ENCODE data around the gene SMTNL1.

SMTNL1 gene

GRCh38 chr11:57544566-57544965 lies 7.2 kb downstream of the SMTNL1 start:
- no peak for DNase-seq (ENCODE audit: low read depth, low spot score)

- DNase-seq (ENCODE audit: low read depth, low spot score) = no peak
Measured at GRCh38 chr11:57545883-57546282, 8.5 kb downstream of the SMTNL1 start.

- no peak for DNase-seq (ENCODE audit: low read depth, low spot score)
Measured at GRCh38 chr11:57546451-57546850, 9.1 kb downstream of the SMTNL1 start.

GRCh38 chr11:57546869-57547475 lies 9.6 kb downstream of the SMTNL1 start:
- no peak for DNase-seq (ENCODE audit: low read depth, low spot score)

GRCh38 chr11:57547854-57548377 lies 10.5 kb downstream of the SMTNL1 start:
- DNase-seq (ENCODE audit: low read depth, low spot score) = no peak

- no peak for DNase-seq (ENCODE audit: low read depth, low spot score)
Measured at GRCh38 chr11:57549983-57550382, 12.6 kb downstream of the SMTNL1 start.

- DNase-seq (ENCODE audit: low read depth, low spot score) = no peak
Measured at GRCh38 chr11:57551941-57552340, 14.5 kb downstream of the SMTNL1 start.

- no peak for DNase-seq (ENCODE audit: low read depth, low spot score)
Measured at GRCh38 chr11:57552479-57552878, 15.1 kb downstream of the SMTNL1 start.

- no peak for DNase-seq (ENCODE audit: low read depth, low spot score)
Measured at GRCh38 chr11:57555393-57555792, 18.0 kb downstream of the SMTNL1 start.

GRCh38 chr11:57556041-57556440 lies 18.6 kb downstream of the SMTNL1 start:
- DNase-seq (ENCODE audit: low read depth, low spot score) = no peak

- DNase-seq (ENCODE audit: low read depth, low spot score) = no peak
Measured at GRCh38 chr11:57560146-57560545, 22.8 kb downstream of the SMTNL1 start.

GRCh38 chr11:57562596-57562995 lies 25.2 kb downstream of the SMTNL1 start:
- no peak for DNase-seq (ENCODE audit: low read depth, low spot score)

- no peak for DNase-seq (ENCODE audit: low read depth, low spot score)
Measured at GRCh38 chr11:57566005-57566904, 28.9 kb downstream of the SMTNL1 start.

- DNase-seq (ENCODE audit: low read depth, low spot score) = no peak
Measured at GRCh38 chr11:57566905-57567514, 29.6 kb downstream of the SMTNL1 start.

- DNase-seq (ENCODE audit: low read depth, low spot score) = no peak
Measured at GRCh38 chr11:57567515-57568329, 30.3 kb downstream of the SMTNL1 start, which contains the start of gene UBE2L6. TSS of gene UBE2L6 (minus strand) at chr11:57567672. CDS start at chr11:57567611, 61 bp downstream.

- DNase-seq (ENCODE audit: low read depth, low spot score) = no peak
Measured at GRCh38 chr11:57568330-57568766, 31.0 kb downstream of the SMTNL1 start.

- DNase-seq (ENCODE audit: low read depth, low spot score) = no peak
Measured at GRCh38 chr11:57571606-57572005, 34.2 kb downstream of the SMTNL1 start.

- no peak for DNase-seq (ENCODE audit: low read depth, low spot score)
Measured at GRCh38 chr11:57574061-57574460, 36.7 kb downstream of the SMTNL1 start.

- DNase-seq (ENCODE audit: low read depth, low spot score) = no peak
Measured at GRCh38 chr11:57584341-57584740, 46.9 kb downstream of the SMTNL1 start.

- DNase-seq (ENCODE audit: low read depth, low spot score) = no peak
Measured at GRCh38 chr11:57585301-57585700, 47.9 kb downstream of the SMTNL1 start.

GRCh38 chr11:57586711-57587245 lies 49.4 kb downstream of the SMTNL1 start:
- no peak for DNase-seq (ENCODE audit: low read depth, low spot score)

Measured in brain pericyte (primary cell).